ENCODE measurements around the gene SLC7A5. TPM values are rescaled to one million over a fixed set of nuclear protein-coding genes. Genes with fewer than 3 reads are reported as not detected.
"Not testable (repeated sequence)": the region's sequence is repeated elsewhere in the genome, so short reads cannot be mapped to it uniquely, and the experiment has no call there.

SLC7A5 gene
- total RNA-seq, 1 donor from 2014 or later: 7.6 TPM

DNA sequence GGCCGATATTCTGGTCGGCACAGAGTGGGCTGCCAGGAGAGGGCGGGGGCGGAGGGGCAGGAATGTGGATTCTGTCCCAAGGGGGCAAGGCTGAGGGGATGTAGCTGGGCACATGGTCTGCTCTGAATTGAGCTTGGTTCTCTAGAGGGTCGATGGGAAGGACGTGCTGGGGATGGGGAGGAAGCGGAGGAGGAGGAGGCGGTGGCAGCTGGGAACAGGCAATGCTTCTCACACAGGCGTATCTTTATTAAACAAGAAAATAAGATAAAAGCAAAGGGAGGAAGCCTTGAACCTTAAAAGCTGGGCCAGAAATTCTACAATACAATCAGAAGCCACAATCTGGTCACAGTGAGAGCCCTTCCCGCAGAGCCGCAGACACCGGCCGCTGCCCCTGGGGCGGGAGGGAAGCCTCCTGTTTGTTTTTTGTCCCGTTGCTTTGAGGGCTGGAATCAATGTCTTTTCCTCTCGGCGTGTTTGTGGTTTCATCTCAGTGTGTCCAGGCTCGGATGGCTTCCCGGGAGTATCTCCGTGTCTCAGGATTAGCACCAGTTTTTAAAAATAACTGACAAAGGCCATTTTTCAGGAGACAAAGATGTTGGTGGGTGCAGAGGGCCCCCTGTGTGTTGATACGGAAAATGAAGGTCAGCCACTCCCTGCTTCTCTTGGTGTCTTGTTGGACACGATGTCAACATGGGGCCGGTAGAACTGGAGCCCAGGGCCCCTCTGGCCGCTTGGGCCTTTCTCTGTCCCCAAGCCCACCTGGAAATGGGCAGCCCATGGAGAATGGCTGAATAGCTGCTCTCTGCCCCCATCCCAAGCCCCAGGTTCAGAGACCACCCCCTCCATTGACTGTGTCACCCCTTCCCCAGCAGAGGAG is 12.3 kb upstream of the SLC7A5 start:
- no peak overlapping the region for H3K4me3 ChIP-seq
- TF ChIP-seq, protein P1, sequence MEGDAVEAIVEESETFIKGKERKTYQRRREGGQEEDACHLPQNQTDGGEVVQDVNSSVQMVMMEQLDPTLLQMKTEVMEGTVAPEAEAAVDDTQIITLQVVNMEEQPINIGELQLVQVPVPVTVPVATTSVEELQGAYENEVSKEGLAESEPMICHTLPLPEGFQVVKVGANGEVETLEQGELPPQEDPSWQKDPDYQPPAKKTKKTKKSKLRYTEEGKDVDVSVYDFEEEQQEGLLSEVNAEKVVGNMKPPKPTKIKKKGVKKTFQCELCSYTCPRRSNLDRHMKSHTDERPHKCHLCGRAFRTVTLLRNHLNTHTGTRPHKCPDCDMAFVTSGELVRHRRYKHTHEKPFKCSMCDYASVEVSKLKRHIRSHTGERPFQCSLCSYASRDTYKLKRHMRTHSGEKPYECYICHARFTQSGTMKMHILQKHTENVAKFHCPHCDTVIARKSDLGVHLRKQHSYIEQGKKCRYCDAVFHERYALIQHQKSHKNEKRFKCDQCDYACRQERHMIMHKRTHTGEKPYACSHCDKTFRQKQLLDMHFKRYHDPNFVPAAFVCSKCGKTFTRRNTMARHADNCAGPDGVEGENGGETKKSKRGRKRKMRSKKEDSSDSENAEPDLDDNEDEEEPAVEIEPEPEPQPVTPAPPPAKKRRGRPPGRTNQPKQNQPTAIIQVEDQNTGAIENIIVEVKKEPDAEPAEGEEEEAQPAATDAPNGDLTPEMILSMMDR (IDR thresholded peaks at IDR 0.05): no peak
- H3K36me3 ChIP-seq: no peaks in the 10 kb centered on the region
- intact Hi-C loops (cut with DNase I): no loop called here
- no peak overlapping the region for H3K27ac ChIP-seq
- H3K9me3 ChIP-seq: no peaks in the 10 kb centered on the region
- no peaks in the 10 kb centered on the region for H3K27me3 ChIP-seq
- no peaks in the 10 kb centered on the region for H3K4me1 ChIP-seq
- no peak for DNase-seq (ENCODE audit: low spot score in 2 of 2)

DNA sequence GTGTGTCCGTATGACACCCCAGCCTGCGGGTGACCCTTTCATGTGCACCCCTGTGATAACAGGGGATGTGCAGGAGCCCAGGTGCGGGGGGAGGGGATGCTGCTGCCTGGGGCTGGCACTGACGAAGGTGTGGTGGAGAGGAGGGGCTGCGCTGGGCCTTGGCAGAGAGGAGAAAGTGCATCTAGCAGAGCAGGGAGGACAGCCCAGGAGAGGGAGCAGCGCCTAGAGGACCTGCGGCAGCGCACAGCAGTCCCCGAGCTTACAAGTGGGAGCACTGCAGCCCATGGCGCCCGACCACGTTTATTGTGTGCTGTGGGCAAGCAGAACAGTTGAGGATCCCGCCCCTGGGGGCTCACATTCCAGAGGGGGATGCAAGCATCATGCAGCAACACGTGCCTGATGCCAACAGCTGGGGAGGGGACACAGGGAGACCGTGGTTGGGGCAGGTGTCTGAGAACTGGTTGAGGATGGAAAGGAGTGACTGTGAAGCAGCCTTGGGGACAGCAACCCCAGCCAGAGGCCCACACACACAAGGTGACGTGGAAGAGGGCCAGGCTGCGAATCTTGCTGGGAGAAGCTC is 10.9 kb upstream of the SLC7A5 start:
- Histone ChIP-seq H3K4me3 (no peak overlapping the region), H3K4me1 (no peaks in the 10 kb centered on the region), H3K27ac (no peak overlapping the region), H3K9me3 (no peaks in the 10 kb centered on the region), H3K27me3 (no peaks in the 10 kb centered on the region), H3K36me3 (no peaks in the 10 kb centered on the region)
- intact Hi-C loops (cut with DNase I): no loop called here
- TF ChIP-seq, protein P1 (IDR thresholded peaks at IDR 0.05): no peak
- no peak for DNase-seq (ENCODE audit: low spot score in 2 of 2)

DNA sequence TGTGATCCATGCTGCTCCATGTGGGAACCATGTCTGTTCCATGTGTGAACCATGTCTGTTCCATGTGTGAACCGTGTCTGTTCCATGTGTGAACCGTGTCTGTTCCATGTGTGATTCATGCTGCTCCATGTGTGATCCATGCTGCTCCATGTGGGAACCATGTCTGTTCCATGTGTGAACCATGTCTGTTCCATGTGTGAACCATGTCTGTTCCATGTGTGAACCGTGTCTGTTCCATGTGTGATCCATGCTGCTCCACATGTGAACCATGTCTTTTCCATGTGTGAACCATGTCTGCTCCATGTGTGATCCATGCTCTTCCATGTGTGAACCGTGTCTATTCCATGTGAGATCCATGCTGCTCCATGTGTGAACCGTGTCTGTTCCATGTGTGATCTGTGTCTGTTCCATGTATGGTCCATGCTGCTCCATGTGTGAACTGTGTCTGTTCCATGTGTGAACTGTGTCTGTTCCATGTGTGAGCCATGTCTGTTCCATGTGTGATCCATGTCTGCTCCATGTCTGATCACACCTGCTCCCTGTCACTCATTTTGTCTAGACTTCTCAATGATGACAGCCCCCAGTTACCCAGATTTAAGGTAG is 10.2 kb upstream of the SLC7A5 start:
- H3K27me3 ChIP-seq; DNase-seq (ENCODE audit: low spot score in 2 of 2); H3K9me3 ChIP-seq; H3K27ac ChIP-seq; H3K36me3 ChIP-seq; intact Hi-C loops (cut with DNase I); H3K4me3 ChIP-seq; H3K4me1 ChIP-seq: not testable (repeated sequence)

DNA sequence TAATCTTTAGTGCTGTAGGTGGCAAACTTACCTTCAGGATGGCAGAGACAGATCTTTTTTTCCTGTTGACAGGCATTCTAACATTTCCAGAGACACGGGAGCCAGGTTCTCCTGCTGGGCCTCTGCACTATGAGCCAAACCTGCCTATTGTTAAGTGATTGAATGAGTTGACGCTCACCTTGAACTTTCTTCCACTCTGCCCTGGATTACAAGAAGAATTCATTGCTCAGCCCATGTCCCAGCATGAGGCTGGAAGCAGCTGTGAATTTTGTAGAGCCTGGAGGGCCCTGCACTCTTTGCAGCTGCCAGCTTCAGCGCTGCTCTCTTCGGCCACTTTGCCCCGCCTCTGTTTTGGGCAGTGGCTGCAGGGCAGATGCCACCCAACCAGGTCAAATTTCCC is 9.4 kb upstream of the SLC7A5 start:
- intact Hi-C loops (cut with DNase I): no loop called here
- no peaks in the 10 kb centered on the region for H3K27me3 ChIP-seq

DNA sequence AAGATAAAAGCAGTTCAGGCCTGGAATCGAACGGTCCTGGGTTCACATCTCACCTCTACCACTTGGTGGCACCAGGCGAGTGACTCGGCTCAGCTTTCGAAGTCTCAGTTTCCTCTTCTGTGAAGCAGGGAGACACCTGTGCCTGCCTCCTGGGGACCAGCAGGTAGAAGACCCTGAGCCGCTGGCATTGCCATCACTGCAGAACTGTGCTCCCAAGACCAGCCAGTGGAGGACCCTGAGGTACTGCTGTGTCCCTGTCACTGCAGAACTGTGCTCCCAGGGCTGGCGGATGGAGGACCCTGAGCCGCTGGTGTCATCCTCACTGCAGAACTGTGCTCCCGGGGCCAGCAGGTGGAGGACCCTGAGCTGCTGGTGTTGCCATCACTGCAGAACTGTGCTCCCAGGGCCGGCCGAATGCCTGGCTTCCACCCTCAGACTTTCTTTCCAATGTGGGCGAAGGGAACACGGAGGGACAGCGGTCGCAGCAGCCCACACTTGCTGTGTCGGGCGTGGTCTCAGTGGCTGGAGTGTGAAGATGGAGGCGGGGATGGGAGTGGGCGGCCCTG is 8.7 kb upstream of the SLC7A5 start:
- H3K4me3 ChIP-seq: no peak overlapping the region
- H3K4me1 ChIP-seq: no peaks in the 10 kb centered on the region
- TF ChIP-seq, protein P1 (IDR thresholded peaks at IDR 0.05): peak in 1 of 3 experiments; percentile 13
- H3K27me3 ChIP-seq: no peaks in the 10 kb centered on the region
- DNase-seq (ENCODE audit: low spot score in 2 of 2): no peak
- no peaks in the 10 kb centered on the region for H3K36me3 ChIP-seq
- H3K9me3 ChIP-seq: no peaks in the 10 kb centered on the region
- intact Hi-C loops (cut with DNase I): no loop called here
- H3K27ac ChIP-seq: no peak overlapping the region

More for the DNA sequence above, 9.4 kb upstream of the SLC7A5 start:
- H3K4me1 ChIP-seq: no peaks in the 10 kb centered on the region
- no peaks in the 10 kb centered on the region for H3K9me3 ChIP-seq
- H3K4me3 ChIP-seq: no peak overlapping the region
- H3K27ac ChIP-seq: no peak overlapping the region
- DNase-seq (ENCODE audit: low spot score in 2 of 2): no peak
- TF ChIP-seq, protein P1 (IDR thresholded peaks at IDR 0.05): no peak
- H3K36me3 ChIP-seq: no peaks in the 10 kb centered on the region
